Measurements from ENCODE around the gene SKOR1.

Gene SKOR1

GRCh38 chr15:67824976-67825880 is at the start of gene SKOR1:
SKOR1 (plus strand) TSS chr15:67825509; CDS start chr15:67825603, 94 bp downstream.
- no peak for DNase-seq

- no peak for DNase-seq
These were observed 49.3 kb upstream of the SKOR1 start for GRCh38 chr15:67775998-67776397.

- DNase-seq: no peak
These were observed 48.7 kb upstream of the SKOR1 start for GRCh38 chr15:67776600-67776999.

GRCh38 chr15:67777071-67777470 is 48.2 kb upstream of the SKOR1 start:
- DNase-seq: no peak

- no peak for DNase-seq
These were observed 47.5 kb upstream of the SKOR1 start for GRCh38 chr15:67777773-67778172.

GRCh38 chr15:67778968-67779548 is 46.3 kb upstream of the SKOR1 start:
- no peak for DNase-seq

GRCh38 chr15:67779549-67780111 is 45.7 kb upstream of the SKOR1 start:
- DNase-seq: no peak

GRCh38 chr15:67781061-67781460 is 44.2 kb upstream of the SKOR1 start:
- no peak for DNase-seq

GRCh38 chr15:67781907-67782690 is 43.2 kb upstream of the SKOR1 start:
- DNase-seq: no peak

GRCh38 chr15:67782691-67782991 is 42.7 kb upstream of the SKOR1 start:
- no peak for DNase-seq

- no peak for DNase-seq
These were observed 42.0 kb upstream of the SKOR1 start for GRCh38 chr15:67783303-67783702.

- no peak for DNase-seq
These were observed 41.1 kb upstream of the SKOR1 start for GRCh38 chr15:67784090-67784781.

- DNase-seq: no peak
These were observed 40.4 kb upstream of the SKOR1 start for GRCh38 chr15:67784856-67785430.

- no peak for DNase-seq
These were observed 39.9 kb upstream of the SKOR1 start for GRCh38 chr15:67785431-67785830.

- no peak for DNase-seq
These were observed 38.7 kb upstream of the SKOR1 start for GRCh38 chr15:67786646-67787045.

GRCh38 chr15:67788986-67789385 is 36.3 kb upstream of the SKOR1 start:
- DNase-seq: no peak

GRCh38 chr15:67790610-67791319 is 34.5 kb upstream of the SKOR1 start:
- DNase-seq: no peak

- DNase-seq: no peak
These were observed 32.9 kb upstream of the SKOR1 start for GRCh38 chr15:67792250-67792942.

GRCh38 chr15:67794832-67795574 is 30.3 kb upstream of the SKOR1 start:
- DNase-seq: no peak

All from DMS79 (cell line).